Upper lobe of left lung (tissue), 6 donors: ENCODE results near the gene GAPDHS. TPM values are rescaled to one million over a fixed set of nuclear protein-coding genes. Genes with fewer than 3 reads are reported as not detected.

Source experiments
- ATAC-seq, 2 donors: fragments of 200-7000 bp; cut with Tn5 transposase; one replicate each; pipeline ENCODE4 v1.9.1; 2022; ENCODE audit warnings: mild to moderate bottlenecking in 2 of 2, moderate library complexity in 2 of 2; ENCODE audit not compliant: low FRiP score in 2 of 2
- DNase-seq, 2 donors: peaks; one replicate each; pipeline ENCODE4 v3.0.0-alpha.2; 2019 to 2020
- H3K27ac ChIP-seq, 4 donors: fragments of 200-600 bp; sonication (generic); one replicate each; pipeline ENCODE4 v1.5.1; 2016 to 2019
- H3K27me3 ChIP-seq, 4 donors: fragments of 200-600 bp; sonication (generic); one replicate each; pipeline ENCODE4 v1.5.1; 2017 to 2019
- H3K36me3 ChIP-seq, 4 donors: fragments of 200-600 bp; sonication (generic); one replicate each; pipeline ENCODE4 v1.5.1; 2016 to 2019
- H3K4me1 ChIP-seq, 4 donors: fragments of 200-600 bp; sonication (generic); one replicate each; pipeline ENCODE4 v1.5.1; 2018 to 2019
- H3K4me3 ChIP-seq, 4 donors: fragments of 200-600 bp; sonication (generic); one replicate each; pipeline ENCODE4 v1.5.1; 2017 to 2019; ENCODE audit warnings: mild to moderate bottlenecking in 2 of 4, moderate library complexity in 1 of 4
- H3K9me3 ChIP-seq, 4 donors: fragments of 200-600 bp; sonication (generic); one replicate each; pipeline ENCODE4 v1.5.1; 2018 to 2019
- CTCF ChIP-seq, 6 experiments: fragments of 450-650 bp in 4 of 6; fragments of 200-600 bp in 2 of 6; sonication (generic) in 2 of 6; IDR thresholded peaks; one replicate each; pipeline ENCODE4 v1.5.1; 2016 to 2019; ENCODE audit warnings: antibody characterized with exemption in 6 of 6
- EP300 ChIP-seq, 4 donors: sonication (generic); formaldehyde crosslinking; IDR thresholded peaks; one replicate each; pipeline ENCODE4 v1.5.1; 2017; ENCODE audit warnings: antibody characterized with exemption in 4 of 4, control low read depth in 2 of 4
- POLR2A ChIP-seq, 4 donors: fragments of 450-650 bp; IDR thresholded peaks; one replicate each; pipeline ENCODE4 v1.5.1; 2016 to 2017; ENCODE audit warnings: antibody characterized with exemption in 4 of 4, mild to moderate bottlenecking in 2 of 4
- POLR2AphosphoS5 ChIP-seq, 2 donors: sonication (generic); formaldehyde crosslinking; IDR thresholded peaks; one replicate each; pipeline ENCODE4 v1.5.1; 2017; ENCODE audit warnings: antibody characterized with exemption in 2 of 2
- WGBS, 2 donors: methylation state at CpG; one replicate each; pipeline ENCODE4 v1.1.5; 2017 to 2018; 5-methylcytosine and 5-hydroxymethylcytosine counted together
- total RNA-seq, 6 donors: library from RNA; depleted of rRNA in 4 of 6; stranded (reverse); fragments of >200 nt in 4 of 6; gene quantifications; one replicate each; pipeline versions ENCODE4 v1.1.0 to v1.2.1, GENCODE V29; 2016 to 2021
- donor health status: DM: no; HTN: no; CAD: no; lungs with moderate emphysema.
- donor health status: DM: no; HTN: yes; CAD: no; lungs with severe emphysema.

GAPDHS gene
- not detected for total RNA-seq

GRCh38 chr19:35533201-35533821, at the start of gene GAPDHS:
GAPDHS (plus strand) TSS chr19:35533456; CDS start chr19:35533528, 72 bp downstream.
- peak within 1 kb of the TSS in 1 of 4 donors; percentile 3 for H3K4me3 ChIP-seq
- peaks cover 0 to 7% (median 6%) of the 10 kb centered on the region in 4 donors for H3K27me3 ChIP-seq

GRCh38 chr19:35484252-35485036, 48.8 kb upstream of the GAPDHS start:
- 62 to 69% methylated on average over 7 of the region's 7 CpGs for WGBS, 2 donors
- DNase-seq, result no peak
- no peak for ATAC-seq
- H3K27me3 ChIP-seq, result no peaks in the 10 kb centered on the region
- peaks cover 0 to 6% (median 2%) of the 10 kb centered on the region in 4 donors for H3K4me1 ChIP-seq
- no peak overlapping the region for H3K4me3 ChIP-seq
- TF ChIP-seq POLR2A (IDR thresholded peaks at IDR 0.05), result no peak
- TF ChIP-seq CTCF (IDR thresholded peaks at IDR 0.05), result no peak
- no peak for TF ChIP-seq EP300 (IDR thresholded peaks at IDR 0.05)
- no peak for TF ChIP-seq POLR2AphosphoS5 (IDR thresholded peaks at IDR 0.05)
- H3K36me3 ChIP-seq, result no peaks in the 10 kb centered on the region
- H3K9me3 ChIP-seq, result no peaks in the 10 kb centered on the region
- H3K27ac ChIP-seq, result no peak overlapping the region

More at GRCh38 chr19:35533201-35533821, at the start of gene GAPDHS:
- H3K4me1 ChIP-seq, result peaks cover 7 to 14% (median 9%) of the 10 kb centered on the region in 4 donors
- no peak for ATAC-seq
- no peak for TF ChIP-seq EP300 (IDR thresholded peaks at IDR 0.05)
- no peak for TF ChIP-seq POLR2AphosphoS5 (IDR thresholded peaks at IDR 0.05)
- no peak for TF ChIP-seq POLR2A (IDR thresholded peaks at IDR 0.05)
- TF ChIP-seq CTCF (IDR thresholded peaks at IDR 0.05), result no peak
- no peak within 1 kb of the TSS for H3K27ac ChIP-seq
- WGBS, 2 donors, result 40 to 54% methylated on average over 15 to 39 of the region's 39 CpGs
- no peaks in the 10 kb centered on the region for H3K9me3 ChIP-seq
- no peak for DNase-seq
- H3K36me3 ChIP-seq, result no peaks in the 10 kb centered on the region

DNA sequence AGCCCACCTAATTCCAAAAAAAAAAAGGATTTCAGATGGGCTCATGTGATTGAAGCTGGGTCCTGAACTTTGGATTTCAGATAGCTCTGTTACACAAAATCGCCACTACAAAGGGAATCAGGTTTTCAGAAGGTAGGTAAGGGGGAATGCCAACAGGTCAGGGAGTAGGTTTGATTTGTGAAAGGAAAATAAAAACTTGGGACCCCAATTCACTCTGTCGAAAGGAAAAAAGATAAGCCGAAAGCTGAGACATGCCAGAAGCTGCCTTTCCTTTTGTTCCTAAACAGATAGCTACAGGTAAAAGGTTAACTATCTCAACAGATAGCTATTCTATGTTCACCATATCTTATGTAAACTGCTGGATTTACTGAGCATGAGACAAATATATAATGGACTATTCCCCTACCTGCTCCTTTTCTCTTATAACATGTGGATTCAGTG, 47.0 kb upstream of the GAPDHS start:
- Histone ChIP-seq H3K27ac (no peak overlapping the region), H3K4me1 (peaks cover 0 to 6% (median 2%) of the 10 kb centered on the region in 4 donors), H3K27me3 (no peaks in the 10 kb centered on the region), H3K4me3 (no peak overlapping the region), H3K9me3 (no peaks in the 10 kb centered on the region), H3K36me3 (no peaks in the 10 kb centered on the region)
- no peak for DNase-seq
- ATAC-seq, result no peak
- 81 to 89% methylated on average over 3 of the region's 3 CpGs for WGBS, 2 donors
- TF ChIP-seq CTCF (IDR thresholded peaks at IDR 0.05) (no peak), POLR2A (IDR thresholded peaks at IDR 0.05) (no peak), EP300 (IDR thresholded peaks at IDR 0.05) (no peak), POLR2AphosphoS5 (IDR thresholded peaks at IDR 0.05) (no peak)

DNA sequence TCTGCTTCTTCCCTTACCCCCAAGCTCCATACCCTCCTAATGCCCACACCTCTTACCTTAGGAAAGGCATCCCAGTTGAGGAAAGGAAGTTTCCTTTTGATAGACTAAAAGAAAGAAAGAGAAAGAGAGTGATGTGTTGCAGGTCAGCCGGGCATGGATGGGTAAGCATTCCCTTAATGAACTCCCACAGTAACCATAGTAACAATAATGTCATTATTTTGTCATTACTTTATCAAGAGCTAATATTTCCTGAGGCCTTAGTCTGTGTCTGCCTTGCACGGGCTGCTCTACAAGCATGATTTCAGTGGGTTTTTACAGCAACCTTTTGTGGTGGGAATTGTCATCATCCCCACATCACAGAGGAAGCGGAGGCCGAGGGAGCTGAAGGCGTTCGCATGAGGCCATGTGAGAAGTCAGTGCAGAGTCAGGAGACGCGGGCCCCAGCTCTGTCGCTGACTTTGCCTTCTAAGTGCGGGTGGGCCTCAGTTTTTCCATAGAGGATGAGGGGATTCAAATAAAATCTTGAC, 45.5 kb upstream of the GAPDHS start:
- no peak for ATAC-seq
- no peaks in the 10 kb centered on the region for H3K9me3 ChIP-seq
- H3K27me3 ChIP-seq, result no peaks in the 10 kb centered on the region
- 86 to 87% methylated on average over 10 of the region's 10 CpGs for WGBS, 2 donors
- DNase-seq, result no peak
- no peak overlapping the region for H3K27ac ChIP-seq
- peaks cover 0 to 6% (median 2%) of the 10 kb centered on the region in 4 donors for H3K4me1 ChIP-seq
- H3K4me3 ChIP-seq, result no peak overlapping the region
- no peak for TF ChIP-seq CTCF (IDR thresholded peaks at IDR 0.05)
- TF ChIP-seq POLR2AphosphoS5 (IDR thresholded peaks at IDR 0.05), result no peak
- no peak for TF ChIP-seq EP300 (IDR thresholded peaks at IDR 0.05)
- no peak for TF ChIP-seq POLR2A (IDR thresholded peaks at IDR 0.05)
- H3K36me3 ChIP-seq, result no peaks in the 10 kb centered on the region
